ENCODE results near the gene UBE2QL1. TPM values are rescaled to one million over a fixed set of nuclear protein-coding genes. Genes with fewer than 3 reads are reported as not detected.

The UBE2QL1 gene
- total RNA-seq, 1 donor from 2014 or later: 5.6 TPM

GRCh38 chr5:6495433-6496206 lies 47.0 kb downstream of the UBE2QL1 start:
- H3K27me3 Mint-ChIP-seq: peaks cover 31% of the 10 kb centered on the region
- DNase-seq (ENCODE audit: extremely low spot score, unreplicated experiment): no peak
- no peaks in the 10 kb centered on the region for H3K9me3 Mint-ChIP-seq

GRCh38 chr5:6496207-6496584 lies 47.5 kb downstream of the UBE2QL1 start:
- peaks cover 21% of the 10 kb centered on the region for H3K4me1 Mint-ChIP-seq (ENCODE audit: unreplicated experiment)
- TF ChIP-seq CTCF (conservative IDR thresholded peaks at IDR 0.05): no peak
- no peak for DNase-seq (ENCODE audit: extremely low spot score, unreplicated experiment)

More at GRCh38 chr5:6495433-6496206, 47.0 kb downstream of the UBE2QL1 start:
- H3K4me1 Mint-ChIP-seq (ENCODE audit: unreplicated experiment): peaks cover 27% of the 10 kb centered on the region
- no peaks in the 10 kb centered on the region for H3K36me3 Mint-ChIP-seq
- no peak for TF ChIP-seq CTCF (conservative IDR thresholded peaks at IDR 0.05)
- no peak overlapping the region for H3K4me3 Mint-ChIP-seq
- peak overlapping the region; percentile 28 for H3K27ac Mint-ChIP-seq

GRCh38 chr5:6496636-6497035 lies 48.0 kb downstream of the UBE2QL1 start:
- Mint-ChIP-seq H3K4me3 (no peak overlapping the region), H3K27ac (no peak overlapping the region), H3K27me3 (peaks cover 27% of the 10 kb centered on the region), H3K4me1 (ENCODE audit: unreplicated experiment) (peaks cover 17% of the 10 kb centered on the region), H3K36me3 (no peaks in the 10 kb centered on the region), H3K9me3 (no peaks in the 10 kb centered on the region)
- no peak for TF ChIP-seq CTCF (conservative IDR thresholded peaks at IDR 0.05)
- DNase-seq (ENCODE audit: extremely low spot score, unreplicated experiment): no peak

More at GRCh38 chr5:6496207-6496584, 47.5 kb downstream of the UBE2QL1 start:
- no peak overlapping the region for H3K27ac Mint-ChIP-seq
- peaks cover 31% of the 10 kb centered on the region for H3K27me3 Mint-ChIP-seq
- H3K9me3 Mint-ChIP-seq: no peaks in the 10 kb centered on the region
- H3K36me3 Mint-ChIP-seq: no peaks in the 10 kb centered on the region
- H3K4me3 Mint-ChIP-seq: no peak overlapping the region

GRCh38 chr5:6497262-6497661 lies 48.6 kb downstream of the UBE2QL1 start:
- H3K4me3 Mint-ChIP-seq: no peak overlapping the region
- TF ChIP-seq CTCF (conservative IDR thresholded peaks at IDR 0.05): no peak
- H3K27ac Mint-ChIP-seq: no peak overlapping the region
- no peaks in the 10 kb centered on the region for H3K9me3 Mint-ChIP-seq
- H3K36me3 Mint-ChIP-seq: no peaks in the 10 kb centered on the region
- H3K27me3 Mint-ChIP-seq: peaks cover 22% of the 10 kb centered on the region
- no peak for DNase-seq (ENCODE audit: extremely low spot score, unreplicated experiment)
- H3K4me1 Mint-ChIP-seq (ENCODE audit: unreplicated experiment): peaks cover 11% of the 10 kb centered on the region

GRCh38 chr5:6498968-6499367 lies 50.3 kb downstream of the UBE2QL1 start:
- Mint-ChIP-seq H3K36me3 (no peaks in the 10 kb centered on the region), H3K4me3 (no peak overlapping the region), H3K4me1 (ENCODE audit: unreplicated experiment) (peaks cover 10% of the 10 kb centered on the region), H3K27ac (no peak overlapping the region), H3K27me3 (peaks cover 18% of the 10 kb centered on the region), H3K9me3 (no peaks in the 10 kb centered on the region)
- no peak for TF ChIP-seq CTCF (conservative IDR thresholded peaks at IDR 0.05)
- no peak for DNase-seq (ENCODE audit: extremely low spot score, unreplicated experiment)

Measured in type B pancreatic cell (in vitro differentiated cells).